Erythroblast (primary cell): ENCODE measurements around the gene C20orf144.

Experiments
- GATA1 ChIP-seq: IDR thresholded peaks from 2 replicates; pipeline ENCODE4 v1.6.1; 2011; ENCODE audit warnings: low read depth, mild to moderate bottlenecking, control low read depth, low read length, moderate library complexity
- POLR2A ChIP-seq: IDR thresholded peaks from 2 replicates; pipeline ENCODE4 v1.6.1; 2011; ENCODE audit warnings: mild to moderate bottlenecking, low read length

- TF ChIP-seq POLR2A (no peak), GATA1 (no peak)
Observed at GRCh38 chr20:33636776-33637175, 25.4 kb upstream of the C20orf144 start.
